ENCODE results near the gene RABGAP1. TPM values are rescaled to one million over a fixed set of nuclear protein-coding genes. Genes with fewer than 3 reads are reported as not detected.

Gene RABGAP1
- total RNA-seq, 1 donor from 2014 or later = 93.6 TPM

GRCh38 chr9:122929796-122930354 is 10.9 kb upstream of the RABGAP1 start:
- H3K9me3 Mint-ChIP-seq (ENCODE audit: low read depth) = no peaks in the 10 kb centered on the region
- peaks cover under 1% of the 10 kb centered on the region for H3K36me3 Mint-ChIP-seq (ENCODE audit: insufficient read depth)

GRCh38 chr9:122930541-122931225 is 10.1 kb upstream of the RABGAP1 start:
- no peak for DNase-seq (ENCODE audit: low spot score, unreplicated experiment)
- Mint-ChIP-seq H3K36me3 (ENCODE audit: insufficient read depth) (peaks cover 1% of the 10 kb centered on the region), H3K4me3 (ENCODE audit: low read depth) (no peak overlapping the region), H3K9me3 (ENCODE audit: low read depth) (no peaks in the 10 kb centered on the region), H3K27me3 (no peaks in the 10 kb centered on the region), H3K27ac (no peak overlapping the region), H3K4me1 (ENCODE audit: low read depth) (peaks cover 11% of the 10 kb centered on the region)
- no peak for TF ChIP-seq CTCF (IDR thresholded peaks at IDR 0.05; ENCODE audit: unreplicated experiment)

More at GRCh38 chr9:122929796-122930354, 10.9 kb upstream of the RABGAP1 start:
- Mint-ChIP-seq H3K27ac (no peak overlapping the region), H3K4me1 (ENCODE audit: low read depth) (peaks cover 10% of the 10 kb centered on the region), H3K4me3 (ENCODE audit: low read depth) (no peak overlapping the region), H3K27me3 (no peaks in the 10 kb centered on the region)
- DNase-seq (ENCODE audit: low spot score, unreplicated experiment) = no peak
- no peak for TF ChIP-seq CTCF (IDR thresholded peaks at IDR 0.05; ENCODE audit: unreplicated experiment)

- H3K36me3 Mint-ChIP-seq (ENCODE audit: insufficient read depth) = peaks cover 1% of the 10 kb centered on the region
- H3K4me1 Mint-ChIP-seq (ENCODE audit: low read depth) = peaks cover 11% of the 10 kb centered on the region
- peak within 1 kb of the TSS; percentile 97 for H3K27ac Mint-ChIP-seq
- H3K27me3 Mint-ChIP-seq = no peaks in the 10 kb centered on the region
- no peak within 1 kb of the TSS for H3K4me3 Mint-ChIP-seq (ENCODE audit: low read depth)
- H3K9me3 Mint-ChIP-seq (ENCODE audit: low read depth) = no peaks in the 10 kb centered on the region
- peak; percentile 89 for DNase-seq (ENCODE audit: low spot score, unreplicated experiment)
- TF ChIP-seq CTCF (IDR thresholded peaks at IDR 0.05; ENCODE audit: unreplicated experiment) = no peak
Measured at GRCh38 chr9:122931226-122932121, 9.3 kb upstream of the RABGAP1 start, which contains the start of gene ZBTB26. TSS of gene ZBTB26 (minus strand) at chr9:122931512. CDS start at chr9:122919934, 11,578 bp downstream.

GRCh38 chr9:122936464-122936863 is 4.4 kb upstream of the RABGAP1 start:
- peak overlapping the region; percentile 52 for H3K27ac Mint-ChIP-seq
- no peaks in the 10 kb centered on the region for H3K9me3 Mint-ChIP-seq (ENCODE audit: low read depth)
- peaks cover 18% of the 10 kb centered on the region for H3K4me1 Mint-ChIP-seq (ENCODE audit: low read depth)
- H3K4me3 Mint-ChIP-seq (ENCODE audit: low read depth) = no peak overlapping the region
- peaks cover 9% of the 10 kb centered on the region for H3K36me3 Mint-ChIP-seq (ENCODE audit: insufficient read depth)
- DNase-seq (ENCODE audit: low spot score, unreplicated experiment) = no peak
- no peaks in the 10 kb centered on the region for H3K27me3 Mint-ChIP-seq
- no peak for TF ChIP-seq CTCF (IDR thresholded peaks at IDR 0.05; ENCODE audit: unreplicated experiment)

DNA sequence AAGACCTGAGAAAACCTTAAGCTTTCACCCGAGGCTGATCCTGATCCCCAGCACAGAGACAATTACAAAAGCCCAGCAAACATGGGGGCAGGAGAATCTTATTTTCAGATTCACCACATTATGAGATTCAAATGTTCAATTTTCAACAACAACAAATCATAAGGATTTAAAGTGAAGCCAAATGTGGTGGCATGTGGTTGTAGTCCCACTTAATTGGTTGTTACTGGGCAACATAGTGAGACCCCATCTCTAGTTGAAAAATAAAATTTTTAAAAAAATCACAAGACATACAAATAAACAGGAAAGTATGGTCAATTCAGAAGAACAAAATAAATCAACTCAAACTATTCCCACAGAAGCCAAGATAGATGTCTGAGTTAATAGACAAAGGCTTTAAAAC is 3.9 kb upstream of the RABGAP1 start:
- no peak overlapping the region for H3K4me3 Mint-ChIP-seq (ENCODE audit: low read depth)
- no peaks in the 10 kb centered on the region for H3K9me3 Mint-ChIP-seq (ENCODE audit: low read depth)

More for the DNA sequence above, 3.9 kb upstream of the RABGAP1 start:
- TF ChIP-seq CTCF (IDR thresholded peaks at IDR 0.05; ENCODE audit: unreplicated experiment) = no peak
- DNase-seq (ENCODE audit: low spot score, unreplicated experiment) = no peak
- H3K4me1 Mint-ChIP-seq (ENCODE audit: low read depth) = peaks cover 20% of the 10 kb centered on the region
- peaks cover 9% of the 10 kb centered on the region for H3K36me3 Mint-ChIP-seq (ENCODE audit: insufficient read depth)
- H3K27me3 Mint-ChIP-seq = no peaks in the 10 kb centered on the region
- H3K27ac Mint-ChIP-seq = peak overlapping the region; percentile 52

Measured in progenitor cell of endocrine pancreas (in vitro differentiated cells).